Activated CD4-positive, alpha-beta T cell treated with anti-CD3 and anti-CD28 coated beads for 48 hours (primary cell): ENCODE data around the gene HENMT1.
"Not testable (repeated sequence)": the region's sequence is repeated elsewhere in the genome, so short reads cannot be mapped to it uniquely, and the experiment has no call there.

ENCODE experiments used
- DNase-seq: peaks from one replicate; pipeline ENCODE4 v3.0.0-alpha.2; 2020

Gene HENMT1

DNA sequence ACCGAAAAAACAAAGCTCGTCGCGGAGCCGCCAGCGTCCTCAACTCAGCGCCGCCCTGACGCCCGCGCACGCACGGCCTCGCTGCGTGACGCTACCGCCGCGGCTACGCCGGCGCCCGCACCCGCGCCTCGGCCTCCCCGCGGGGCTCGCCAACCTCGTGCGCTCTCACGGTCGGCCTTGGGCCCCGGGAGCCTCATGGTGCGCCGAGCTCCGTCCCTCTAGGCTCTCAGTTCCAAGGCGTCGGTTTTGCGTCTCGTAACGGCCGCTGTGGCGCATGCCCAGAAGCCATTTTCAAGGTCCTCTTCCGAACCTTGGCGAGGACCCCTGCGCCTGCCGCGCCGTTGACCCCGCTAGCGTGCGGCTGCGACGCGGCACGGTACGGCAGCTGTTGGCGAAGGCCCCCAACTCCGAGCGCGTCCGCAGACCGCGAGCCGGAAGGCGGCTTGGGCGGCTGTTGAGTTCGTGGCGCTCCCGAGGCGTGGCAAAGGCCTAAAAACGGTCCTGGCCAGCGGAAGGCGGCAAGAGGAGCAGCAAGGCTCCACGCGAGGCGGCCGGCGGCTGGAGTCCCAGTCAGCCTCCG lies at the start of gene HENMT1:
TSS of gene HENMT1 (minus strand) at position 64 of the 580 bp plus-strand sequence. CDS start 1,209 bp downstream, outside the sequence.
- DNase-seq, result peak; percentile 85

DNA sequence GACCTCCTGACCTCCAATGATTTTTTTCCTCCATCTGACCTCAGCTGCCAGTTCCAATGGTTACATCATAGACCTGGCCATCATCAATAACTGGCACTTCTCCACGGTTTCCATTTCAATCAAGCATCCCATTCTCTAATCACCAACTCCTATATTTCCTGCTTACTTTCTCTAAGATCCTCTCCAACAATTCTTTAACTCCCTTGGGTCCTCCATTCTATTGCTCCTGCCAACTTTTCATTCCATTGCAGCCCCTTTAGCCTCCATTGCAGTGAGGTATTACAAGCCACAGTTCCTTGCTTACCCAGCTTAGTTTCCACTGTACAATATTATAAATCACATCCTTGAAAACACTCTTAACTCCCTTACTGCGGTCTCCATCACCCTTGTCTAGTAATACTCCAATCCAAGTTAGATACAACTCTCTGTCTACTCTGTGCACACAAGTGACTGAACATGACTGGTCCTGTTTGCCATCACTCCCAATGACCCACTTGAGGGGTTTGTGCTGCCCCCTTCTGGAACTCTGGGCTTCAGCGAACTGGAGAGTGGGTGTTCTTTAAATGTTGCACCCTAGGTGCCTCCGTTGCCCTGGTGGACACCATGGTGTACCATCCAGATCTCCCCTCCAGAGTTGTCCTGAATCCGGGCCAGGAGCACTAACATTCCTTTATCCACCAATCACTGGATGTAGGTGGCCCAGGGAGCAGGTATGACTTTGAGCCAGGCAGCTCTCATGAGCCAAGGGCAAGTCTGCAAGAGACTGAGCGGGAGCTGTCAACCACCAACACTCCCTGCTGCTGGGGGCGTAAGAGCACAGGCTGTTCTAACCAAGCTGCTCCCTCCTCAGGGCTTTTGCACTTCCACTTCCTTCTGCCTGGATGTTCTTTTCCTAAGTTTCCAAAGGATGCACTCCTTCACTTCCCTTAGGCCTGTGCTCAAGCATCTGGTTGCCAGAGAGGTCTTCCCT lies 48.1 kb upstream of the HENMT1 start:
- DNase-seq, result peak; percentile 73

DNA sequence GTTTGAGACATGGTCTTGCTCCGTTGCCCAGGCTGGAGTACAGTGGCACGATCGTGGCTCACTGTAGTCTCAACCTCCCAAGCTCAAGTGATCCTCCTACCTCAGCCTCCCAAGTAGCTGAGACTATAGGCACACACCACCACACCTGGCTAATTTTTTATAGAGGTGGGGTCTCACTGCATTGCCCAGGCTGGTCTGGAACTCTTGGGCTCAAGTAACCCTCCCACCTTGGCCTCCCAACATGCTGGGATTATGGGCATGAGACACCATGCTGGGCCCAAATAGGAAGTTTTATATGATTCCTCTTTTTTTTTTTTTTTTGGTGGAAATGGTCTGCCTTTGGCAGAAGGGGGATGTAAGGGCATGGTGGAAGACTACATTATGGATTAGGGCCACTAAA lies 45.8 kb upstream of the HENMT1 start:
- no peak for DNase-seq

DNA sequence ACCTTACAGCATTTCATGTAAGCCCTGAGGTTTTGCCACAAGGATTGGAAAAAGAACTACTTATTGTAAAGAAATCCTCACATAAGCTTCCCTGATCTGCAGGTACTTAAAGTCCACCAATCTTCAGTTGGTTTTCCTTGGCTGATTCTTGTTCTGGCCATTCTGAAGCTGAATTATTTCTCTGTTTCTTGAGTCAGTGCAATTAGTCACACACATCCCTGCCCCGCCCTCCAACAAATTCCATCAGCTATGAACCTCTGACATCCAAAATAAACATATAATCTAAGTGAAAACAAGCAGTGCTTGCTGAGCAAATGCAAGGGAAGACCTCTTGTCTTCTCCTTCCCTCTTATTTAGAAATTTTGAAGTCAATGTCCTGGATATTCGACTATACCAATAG lies 43.6 kb upstream of the HENMT1 start:
- DNase-seq, result no peak

DNA sequence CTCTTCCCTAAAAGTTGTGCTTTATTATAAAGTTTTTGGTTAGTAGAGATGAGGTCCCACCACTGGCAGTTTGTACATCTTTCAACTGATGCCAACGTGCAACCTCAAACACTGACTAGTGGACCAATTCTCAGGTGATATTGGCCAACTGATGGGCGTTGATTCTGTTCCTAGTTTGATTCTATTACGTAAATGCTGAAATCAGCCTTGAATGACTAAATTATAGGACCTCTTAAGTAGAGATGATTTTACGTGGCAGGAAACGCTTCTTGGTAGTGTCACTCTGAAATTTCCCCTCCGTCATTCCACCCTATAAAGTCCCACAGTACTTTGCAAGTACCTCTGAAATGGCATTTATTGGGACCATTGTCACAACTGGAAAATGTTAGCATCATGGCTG lies 43.0 kb upstream of the HENMT1 start:
- DNase-seq, result peak; percentile 20

DNA sequence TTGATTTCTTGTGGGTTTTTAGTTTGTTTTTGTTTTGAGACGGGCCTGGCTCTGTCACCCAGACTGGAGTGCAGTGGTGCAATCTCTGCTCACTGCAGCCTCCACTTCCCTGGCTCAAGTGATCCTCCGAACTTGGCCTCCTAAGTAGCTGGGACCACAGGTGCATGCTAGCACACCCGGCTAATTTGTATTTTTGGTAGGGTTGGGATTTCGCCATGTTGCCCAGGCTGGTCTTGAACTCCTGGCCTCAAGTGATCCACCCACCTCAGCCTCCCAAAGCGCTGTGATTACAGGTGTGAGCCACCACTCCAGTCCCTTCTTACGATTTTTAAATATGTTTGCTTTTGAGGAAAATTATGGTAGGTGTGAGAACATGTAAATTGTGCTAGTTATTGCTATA lies 41.2 kb upstream of the HENMT1 start:
- DNase-seq, result not testable (repeated sequence)

DNA sequence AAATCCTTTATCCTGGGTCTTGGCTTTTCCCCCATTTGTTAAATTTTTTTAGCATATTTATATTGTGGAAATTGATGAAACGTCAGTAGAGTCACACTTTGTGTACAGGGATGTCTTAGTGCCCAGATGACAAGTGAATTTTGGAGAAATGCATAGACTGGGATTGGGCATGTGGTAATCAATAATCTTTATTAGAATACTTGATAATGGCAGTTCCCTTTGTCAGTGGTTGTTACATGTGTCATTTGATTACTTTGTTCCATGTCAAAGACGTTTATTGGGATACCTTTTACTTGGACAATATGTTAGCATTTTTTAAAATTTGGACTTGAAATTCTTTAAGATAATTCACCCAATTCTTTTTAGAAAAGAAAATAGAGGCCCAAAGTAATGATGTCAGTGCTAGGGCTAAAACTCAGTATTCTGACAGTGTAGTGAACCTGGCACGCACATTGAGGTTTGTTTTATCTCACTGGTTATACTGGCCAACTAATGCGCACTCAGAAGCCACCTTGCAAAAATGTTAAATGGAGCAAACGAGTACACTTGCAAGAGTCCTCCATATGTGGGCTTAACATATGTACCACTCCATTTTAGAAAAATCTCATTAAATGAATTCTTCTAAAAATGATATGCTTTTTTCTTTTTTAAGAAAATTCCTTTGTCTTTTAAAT lies 40.4 kb upstream of the HENMT1 start:
- DNase-seq, result no peak

DNA sequence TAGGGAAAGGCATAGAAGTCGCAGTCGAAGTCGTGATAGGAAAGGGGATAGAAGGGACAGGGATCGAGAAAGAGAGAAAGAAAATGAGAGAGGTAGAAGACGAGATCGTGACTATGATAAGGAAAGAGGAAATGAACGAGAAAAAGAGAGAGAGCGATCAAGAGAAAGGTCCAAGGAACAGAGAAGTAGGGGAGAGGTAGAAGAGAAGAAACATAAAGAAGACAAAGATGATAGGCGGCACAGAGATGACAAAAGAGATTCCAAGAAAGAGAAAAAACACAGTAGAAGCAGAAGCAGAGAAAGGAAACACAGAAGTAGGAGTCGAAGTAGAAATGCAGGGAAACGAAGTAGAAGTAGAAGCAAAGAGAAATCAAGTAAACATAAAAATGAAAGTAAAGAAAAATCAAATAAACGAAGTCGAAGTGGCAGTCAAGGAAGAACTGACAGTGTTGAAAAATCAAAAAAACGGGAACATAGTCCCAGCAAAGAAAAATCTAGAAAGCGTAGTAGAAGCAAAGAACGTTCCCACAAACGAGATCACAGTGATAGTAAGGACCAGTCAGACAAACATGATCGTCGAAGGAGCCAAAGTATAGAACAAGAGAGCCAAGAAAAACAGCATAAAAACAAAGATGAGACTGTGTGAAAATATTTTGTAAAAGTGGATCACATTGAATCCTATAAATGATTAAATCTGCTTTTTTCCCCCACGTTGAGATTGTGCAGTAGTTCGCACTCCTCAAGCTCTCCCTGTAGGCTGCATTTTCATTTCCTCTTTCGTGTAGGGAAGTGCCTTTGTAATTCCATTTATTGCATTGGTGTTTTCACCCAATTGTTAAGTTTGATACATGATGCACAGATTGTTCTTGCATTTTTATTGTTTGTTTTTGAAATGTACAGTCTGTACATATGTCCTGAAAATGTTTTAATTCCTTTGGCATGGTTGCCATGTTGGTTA lies 38.8 kb upstream of the HENMT1 start:
- DNase-seq, result no peak

DNA sequence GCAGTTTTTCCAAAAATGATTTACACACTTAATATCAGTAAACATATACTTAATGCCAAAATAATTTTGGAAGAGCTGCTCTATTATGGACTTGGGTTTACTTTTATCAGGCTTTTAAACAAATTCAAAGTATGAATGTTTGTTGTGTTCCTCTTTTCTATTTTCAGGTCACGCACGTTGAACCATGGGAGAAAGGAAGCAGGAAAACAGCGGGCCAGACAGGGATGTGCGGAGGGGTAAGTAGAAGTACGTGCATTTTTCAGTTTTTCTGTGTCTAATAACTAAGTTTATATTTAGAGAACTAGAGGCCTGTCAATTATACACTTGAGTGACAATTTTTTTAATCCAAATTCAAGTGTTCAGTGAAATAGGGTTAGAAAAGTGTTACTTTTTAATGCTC lies 34.6 kb upstream of the HENMT1 start:
- no peak for DNase-seq

DNA sequence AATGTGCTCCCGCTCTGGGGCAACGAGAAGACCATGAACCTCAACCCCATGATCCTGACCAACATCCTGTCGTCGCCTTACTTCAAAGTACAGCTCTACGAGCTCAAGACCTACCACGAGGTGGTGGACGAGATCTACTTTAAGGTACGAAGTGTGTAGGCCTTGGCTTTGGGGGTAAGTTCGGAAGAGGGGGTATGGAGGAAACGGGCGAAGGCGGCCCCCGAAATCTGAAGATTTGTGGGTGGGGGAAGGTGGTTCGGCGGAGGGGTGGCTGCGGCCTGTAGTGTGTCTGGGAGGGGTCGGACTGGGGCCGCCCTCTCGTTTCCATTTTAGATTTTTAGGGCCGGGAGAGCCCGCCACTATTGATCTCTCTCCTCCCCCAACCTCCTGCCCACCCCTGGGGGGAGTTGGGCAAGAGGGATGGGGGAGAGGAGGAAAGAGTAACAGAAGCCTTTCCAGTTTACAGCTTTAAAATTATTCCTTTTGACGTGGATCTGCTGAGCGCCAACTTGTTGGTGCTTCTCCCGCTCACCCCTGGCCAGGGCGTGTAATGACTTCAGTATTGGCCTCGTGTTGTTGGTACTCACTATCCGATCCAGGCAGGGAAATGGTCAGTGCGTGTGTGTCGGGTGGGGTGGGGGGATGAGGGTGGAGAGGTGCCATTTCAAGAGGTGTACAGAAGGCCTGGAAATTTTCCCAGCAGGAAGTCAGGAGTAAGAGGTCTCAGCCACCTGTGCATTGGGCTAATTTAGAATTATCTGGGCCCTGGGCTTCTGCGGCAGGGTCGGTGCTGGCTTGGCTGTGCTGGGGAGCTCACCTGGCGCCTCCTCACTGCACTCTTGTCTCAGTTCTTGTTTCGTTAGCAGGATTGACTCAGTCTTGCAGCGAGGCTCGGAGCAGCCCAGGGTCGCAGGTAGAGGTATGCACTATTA lies 32.1 kb upstream of the HENMT1 start:
- peak; percentile 72 for DNase-seq

DNA sequence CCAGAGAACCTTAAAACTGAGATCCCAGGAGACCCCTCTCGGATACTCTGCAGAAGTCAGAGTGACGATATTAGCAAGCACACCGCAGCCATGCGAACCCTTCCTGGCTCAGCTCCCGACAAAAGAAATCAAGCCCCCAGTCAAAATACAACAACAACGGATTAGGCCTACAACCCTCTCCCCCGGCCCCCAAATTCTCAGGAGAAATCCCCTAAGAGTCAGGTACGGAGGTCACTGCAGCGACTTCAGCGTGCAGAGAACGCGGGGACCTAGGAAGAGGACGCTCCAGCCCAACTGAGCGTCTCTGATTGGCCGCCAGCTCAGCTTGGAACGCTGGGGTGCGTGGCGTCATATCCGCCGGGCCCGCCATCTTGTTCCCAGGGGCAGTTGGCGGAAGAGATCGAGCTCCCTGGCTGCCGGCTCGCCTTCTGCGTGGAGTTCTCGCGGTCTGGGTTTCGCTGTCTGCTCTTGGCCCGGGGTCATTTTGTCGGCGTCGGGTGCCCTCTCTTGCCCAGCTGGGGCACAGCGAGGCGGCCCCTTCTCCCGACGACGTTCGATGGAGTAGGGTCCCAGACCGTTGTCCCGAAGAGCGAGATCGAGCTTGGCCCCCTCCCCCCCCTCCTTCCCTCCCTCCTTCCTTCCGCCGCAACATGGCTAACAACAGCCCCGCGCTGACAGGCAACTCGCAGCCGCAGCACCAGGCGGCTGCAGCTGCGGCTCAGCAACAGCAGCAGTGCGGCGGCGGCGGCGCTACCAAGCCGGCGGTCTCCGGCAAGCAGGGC lies 31.2 kb upstream of the HENMT1 start, which contains the start of gene PRPF38B:
TSS of gene PRPF38B (plus strand) at position 369 of the 782 bp plus-strand sequence. CDS start at position 651, 282 bp downstream.
- DNase-seq, result peak; percentile 96

DNA sequence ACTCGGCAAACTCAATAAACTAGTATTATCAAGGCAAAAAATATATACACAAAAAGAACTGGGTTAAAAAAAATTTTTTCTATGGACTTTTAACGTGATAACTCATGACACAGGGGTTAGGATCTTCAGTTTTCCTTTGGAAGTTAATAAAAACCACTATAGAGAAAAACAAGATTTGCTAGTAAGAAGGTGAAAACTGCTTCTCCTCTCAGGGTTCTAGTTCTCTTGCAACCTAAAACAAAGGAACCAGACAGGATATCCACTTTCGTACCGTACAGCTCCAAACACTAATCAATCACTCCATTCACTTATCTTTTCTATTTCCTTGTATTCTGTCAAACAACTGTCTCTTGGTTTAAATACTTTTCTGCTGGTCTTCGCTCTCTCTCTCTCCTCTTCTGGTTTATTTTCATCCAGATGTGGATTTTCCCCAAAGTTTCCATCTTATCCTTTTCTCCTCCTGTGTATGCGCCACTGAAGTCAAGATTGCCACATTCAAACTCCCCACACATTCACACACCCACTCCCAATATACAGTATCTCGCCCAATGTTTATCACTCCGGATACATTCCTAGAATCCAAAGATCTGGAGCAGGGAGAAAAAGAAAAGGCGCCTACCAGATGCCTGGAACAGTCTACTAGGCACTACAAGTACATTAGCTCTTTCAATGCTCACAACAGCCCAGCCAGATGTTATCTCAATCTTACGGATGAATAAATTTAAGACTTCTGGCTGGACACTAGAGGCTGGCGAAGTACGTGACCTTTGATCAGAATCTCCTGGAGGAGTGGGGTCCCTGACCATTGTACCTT lies 30.4 kb upstream of the HENMT1 start:
- DNase-seq, result no peak

DNA sequence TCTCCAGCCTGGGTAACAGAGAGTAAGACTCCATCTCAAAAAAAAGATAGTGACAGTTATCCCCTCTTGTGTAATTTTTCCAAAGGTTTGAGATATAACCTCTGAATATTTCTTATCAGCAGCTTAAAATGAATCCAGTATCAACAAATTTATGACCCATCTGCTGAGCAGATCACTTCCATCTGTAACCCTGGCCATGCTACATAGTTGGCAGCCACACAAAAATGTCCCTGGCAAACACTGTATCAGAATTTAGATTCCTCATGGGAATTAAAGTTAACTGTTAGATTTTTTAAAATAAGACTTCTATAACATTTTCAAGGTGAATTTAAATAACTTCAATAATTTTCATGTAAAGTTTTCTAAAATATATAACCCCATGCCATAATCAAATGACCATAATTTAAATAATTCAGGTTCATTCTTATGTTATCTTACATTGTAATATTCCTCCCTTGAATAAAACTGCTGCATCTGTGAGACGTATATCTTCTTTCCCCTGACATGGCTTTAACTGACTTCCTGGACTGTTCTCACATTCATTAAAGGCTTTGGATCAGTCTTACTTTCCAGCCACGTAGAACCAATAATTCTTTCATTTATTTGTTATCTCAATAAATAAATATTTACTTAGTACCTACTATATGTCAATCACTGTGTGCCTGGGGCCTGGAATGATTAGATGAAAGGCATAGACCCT lies 25.9 kb upstream of the HENMT1 start:
- no peak for DNase-seq

DNA sequence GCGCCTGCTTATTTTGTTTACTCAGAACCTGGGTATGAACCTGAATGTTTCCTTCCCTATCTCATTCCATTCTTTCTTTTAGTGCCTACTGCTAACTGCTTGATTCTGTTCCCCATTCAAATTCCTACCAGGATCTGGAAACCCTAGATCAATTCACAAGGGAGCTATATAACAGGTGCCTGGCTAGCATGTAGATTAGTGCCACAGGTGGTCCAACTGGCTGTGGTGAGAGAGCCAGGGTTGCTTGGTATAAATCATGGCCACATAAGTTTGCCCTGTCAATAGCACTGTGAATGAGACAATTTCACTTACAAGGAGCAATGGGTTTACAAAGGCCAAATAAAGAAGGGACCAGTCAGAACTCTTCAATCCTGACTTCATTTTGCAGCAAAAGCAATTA lies 24.6 kb upstream of the HENMT1 start:
- no peak for DNase-seq

DNA sequence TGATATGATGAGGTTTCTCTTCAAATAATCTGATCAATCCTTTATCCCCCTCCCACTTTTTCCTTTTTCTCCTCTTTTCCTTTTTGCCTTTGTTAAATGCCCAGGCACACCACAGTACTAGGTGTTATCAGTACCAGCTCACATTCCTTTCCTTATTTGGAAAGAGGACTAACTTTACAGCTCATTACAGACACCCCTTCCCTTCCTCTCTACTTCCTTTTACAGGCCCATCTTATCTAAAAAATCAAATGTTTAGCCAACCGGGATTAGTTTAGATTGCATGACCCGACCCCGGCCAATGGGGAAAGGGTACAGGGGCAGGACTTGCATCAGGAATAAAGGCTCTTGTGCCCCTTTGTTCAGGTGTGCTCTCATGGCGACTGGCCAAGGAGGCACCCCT lies 20.8 kb upstream of the HENMT1 start:
- not testable (repeated sequence) for DNase-seq

DNA sequence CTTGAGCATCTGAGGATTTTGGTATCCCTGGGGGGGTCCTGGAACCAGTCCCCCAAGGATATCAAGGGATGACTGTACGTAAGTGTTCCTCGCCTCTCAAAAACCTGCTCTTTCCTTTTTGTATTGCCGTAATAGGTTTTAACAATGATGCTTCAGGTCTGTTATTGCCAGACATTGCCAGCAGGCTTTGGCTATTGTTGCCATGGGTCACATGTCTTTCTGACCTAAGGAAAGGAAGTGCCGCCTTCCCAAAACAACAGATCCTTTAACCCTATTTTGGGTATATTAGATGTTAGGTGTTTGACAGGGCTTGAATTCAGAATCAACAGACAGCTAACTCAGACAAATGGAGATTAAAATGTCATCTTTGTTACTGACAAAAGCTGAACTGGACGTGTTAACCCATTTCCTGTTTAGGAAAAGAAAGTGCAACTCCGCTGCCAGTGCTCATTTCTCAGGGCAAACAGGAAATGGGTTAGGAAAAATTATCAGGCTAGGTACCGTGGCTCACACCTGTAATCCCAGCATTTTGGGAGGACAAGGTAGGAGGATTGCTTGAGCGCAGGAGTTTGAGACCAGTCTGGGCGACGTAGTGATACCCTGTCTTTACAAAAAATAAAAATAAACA lies 18.8 kb upstream of the HENMT1 start:
- no peak for DNase-seq

DNA sequence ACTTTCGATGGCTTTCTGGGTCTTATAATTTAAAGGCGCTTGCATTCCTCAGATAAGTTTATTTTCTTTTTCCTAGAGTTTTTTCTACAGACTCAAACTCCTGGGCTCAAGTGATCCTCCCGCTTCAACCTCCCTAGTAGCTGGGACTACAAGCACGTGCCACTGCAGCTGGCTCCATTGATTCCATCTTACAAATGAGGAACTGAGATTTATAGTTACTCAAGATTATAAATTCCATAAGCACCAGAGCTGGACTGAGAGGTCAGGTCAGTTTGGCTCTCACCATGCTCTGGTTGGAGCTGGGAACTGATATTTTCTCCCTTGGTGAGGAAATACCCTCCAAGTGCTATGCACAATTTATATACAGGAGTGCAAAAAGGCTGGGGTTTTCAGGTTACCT lies 17.8 kb upstream of the HENMT1 start:
- DNase-seq, result no peak

DNA sequence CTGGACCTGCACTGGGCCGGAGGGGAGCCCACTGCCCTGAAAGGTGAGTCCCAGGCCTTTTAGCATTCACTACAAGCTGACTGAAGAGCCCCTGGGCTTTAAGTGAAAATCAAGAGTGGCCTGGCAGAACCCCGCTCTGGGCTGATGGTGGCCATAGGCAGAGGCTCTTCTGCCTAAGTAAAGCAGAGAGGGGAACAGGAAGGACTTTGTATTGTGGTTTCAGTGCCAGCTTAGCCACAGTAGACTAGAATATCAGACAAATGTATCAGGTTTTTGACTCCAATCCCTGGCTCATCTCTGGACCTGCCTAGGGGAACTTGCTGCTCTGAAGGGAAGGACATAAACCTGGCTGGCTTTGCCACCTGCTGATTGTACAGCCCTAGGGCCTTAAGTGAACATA lies 10.2 kb upstream of the HENMT1 start:
- DNase-seq, result no peak
